ENCODE data around the gene TMEM150B.
A peak's percentile ranks its signal among the peaks of the same experiment; 100 is the strongest.

TMEM150B gene

GRCh38 chr19:55339889-55340783 lies 15.0 kb upstream of the TMEM150B start:
- H3K36me3 ChIP-seq (replicated peaks in 1 of 2; ENCODE audit: control insufficient read depth in 2 of 2, insufficient read depth in 2 of 2, low read length in 2 of 2), result peaks cover 21 to 34% of the 10 kb centered on the region in 2 donors
- no peak overlapping the region for H4K8ac ChIP-seq (ENCODE audit: low read depth, low read length)
- H2BK12ac ChIP-seq (ENCODE audit: low read length), result no peak overlapping the region
- no peak for DNase-seq (ENCODE audit: low spot score)
- peak overlapping the region; percentile 85 for H3K4me2 ChIP-seq (ENCODE audit: insufficient read depth, low read length, poor library complexity, severe bottlenecking)
- H2BK15ac ChIP-seq (ENCODE audit: low read length), result peak overlapping the region; percentile 83
- WGBS, 2 donors (ENCODE audit: extremely low coverage in 2 of 2, insufficient read length in 2 of 2, insufficient replicate concordance in 1 of 2), result no CpG with 5 or more reads among the region's 44 CpGs
- H2AK5ac ChIP-seq (ENCODE audit: low read depth, low read length), result peak overlapping the region; percentile 71
- H3K27me3 ChIP-seq (ENCODE audit: control insufficient read depth in 3 of 3, insufficient read depth in 3 of 3, low read depth in 1 of 3, low read length in 3 of 3), result no peaks in the 10 kb centered on the region
- peak overlapping the region; percentile 96 to 99 for H3K4me3 ChIP-seq (ENCODE audit: low read length in 2 of 2)
- H3K27ac ChIP-seq (replicated peaks; ENCODE audit: low read length), result peak overlapping the region; percentile 88
- H3K23ac ChIP-seq (ENCODE audit: low read depth, low read length, poor library complexity), result peak overlapping the region; percentile 96
- H3K9me3 ChIP-seq (replicated peaks in 1 of 2; ENCODE audit: control insufficient read depth in 2 of 2, insufficient read depth in 1 of 2, low read depth in 1 of 2, low read length in 2 of 2), result no peaks in the 10 kb centered on the region
- H3K18ac ChIP-seq (ENCODE audit: low read length), result peak overlapping the region; percentile 99
- peak overlapping the region; percentile 53 for H2AFZ ChIP-seq (ENCODE audit: low read length)
- H3K9ac ChIP-seq (ENCODE audit: low read depth, low read length, poor library complexity), result peak overlapping the region; percentile 99
- H3K4ac ChIP-seq (ENCODE audit: low read length), result peak overlapping the region; percentile 92
- peaks cover 17% of the 10 kb centered on the region for H3K79me1 ChIP-seq (ENCODE audit: low read depth, low read length)
- peak overlapping the region; percentile 97 for H3K14ac ChIP-seq (ENCODE audit: low read length)
- H2BK120ac ChIP-seq (ENCODE audit: low read depth, low read length), result peak overlapping the region; percentile 92
- peaks cover 12 to 17% of the 10 kb centered on the region in 2 donors for H3K4me1 ChIP-seq (ENCODE audit: control insufficient read depth in 2 of 2, insufficient read depth in 1 of 2, low read depth in 1 of 2, low read length in 2 of 2)
- H2BK5ac ChIP-seq (ENCODE audit: low read length), result peak overlapping the region; percentile 100
- no peak overlapping the region for H4K91ac ChIP-seq (ENCODE audit: low read depth, low read length, poor library complexity)

GRCh38 chr19:55339105-55339888 lies 14.2 kb upstream of the TMEM150B start, which contains the start of gene KMT5C:
KMT5C (plus strand) TSS chr19:55339876; CDS start chr19:55341937, 2,061 bp downstream.
- WGBS, 2 donors (ENCODE audit: extremely low coverage in 2 of 2, insufficient read length in 2 of 2, insufficient replicate concordance in 1 of 2), result no CpG with 5 or more reads among the region's 63 CpGs
- H3K4me2 ChIP-seq (ENCODE audit: insufficient read depth, low read length, poor library complexity, severe bottlenecking), result peak within 1 kb of the TSS; percentile 85

GRCh38 chr19:55336101-55336500 lies 11.0 kb upstream of the TMEM150B start:
- DNase-seq (ENCODE audit: low spot score), result no peak
- Histone ChIP-seq H3K14ac (ENCODE audit: low read length) (no peak overlapping the region), H3K4me1 (ENCODE audit: control insufficient read depth in 2 of 2, insufficient read depth in 1 of 2, low read depth in 1 of 2, low read length in 2 of 2) (peaks cover 4 to 11% of the 10 kb centered on the region in 2 donors), H3K18ac (ENCODE audit: low read length) (no peak overlapping the region), H4K91ac (ENCODE audit: low read depth, low read length, poor library complexity) (no peak overlapping the region), H3K27me3 (ENCODE audit: control insufficient read depth in 3 of 3, insufficient read depth in 3 of 3, low read depth in 1 of 3, low read length in 3 of 3) (no peaks in the 10 kb centered on the region), H2BK5ac (ENCODE audit: low read length) (no peak overlapping the region), H3K4me3 (ENCODE audit: low read length in 2 of 2) (no peak overlapping the region), H2AK5ac (ENCODE audit: low read depth, low read length) (no peak overlapping the region), H3K9me3 (replicated peaks in 1 of 2; ENCODE audit: control insufficient read depth in 2 of 2, insufficient read depth in 1 of 2, low read depth in 1 of 2, low read length in 2 of 2) (no peaks in the 10 kb centered on the region), H3K79me1 (ENCODE audit: low read depth, low read length) (peaks cover 2% of the 10 kb centered on the region), H2BK120ac (ENCODE audit: low read depth, low read length) (no peak overlapping the region), H2AFZ (ENCODE audit: low read length) (no peak overlapping the region), H3K23ac (ENCODE audit: low read depth, low read length, poor library complexity) (no peak overlapping the region), H3K9ac (ENCODE audit: low read depth, low read length, poor library complexity) (no peak overlapping the region), H3K27ac (replicated peaks; ENCODE audit: low read length) (no peak overlapping the region), H3K4me2 (ENCODE audit: insufficient read depth, low read length, poor library complexity, severe bottlenecking) (no peak overlapping the region), H2BK15ac (ENCODE audit: low read length) (no peak overlapping the region), H2BK12ac (ENCODE audit: low read length) (no peak overlapping the region), H4K8ac (ENCODE audit: low read depth, low read length) (no peak overlapping the region), H3K4ac (ENCODE audit: low read length) (no peak overlapping the region), H3K36me3 (replicated peaks in 1 of 2; ENCODE audit: control insufficient read depth in 2 of 2, insufficient read depth in 2 of 2, low read length in 2 of 2) (no peaks in the 10 kb centered on the region)
- no CpG with 5 or more reads among the region's 7 CpGs for WGBS, 2 donors (ENCODE audit: extremely low coverage in 2 of 2, insufficient read length in 2 of 2, insufficient replicate concordance in 1 of 2)

More at GRCh38 chr19:55339105-55339888, 14.2 kb upstream of the TMEM150B start, which contains the start of gene KMT5C:
- H3K9me3 ChIP-seq (replicated peaks in 1 of 2; ENCODE audit: control insufficient read depth in 2 of 2, insufficient read depth in 1 of 2, low read depth in 1 of 2, low read length in 2 of 2), result no peaks in the 10 kb centered on the region
- no peak within 1 kb of the TSS for H2BK12ac ChIP-seq (ENCODE audit: low read length)
- peak; percentile 100 for DNase-seq (ENCODE audit: low spot score)
- H3K14ac ChIP-seq (ENCODE audit: low read length), result peak within 1 kb of the TSS; percentile 97
- peak within 1 kb of the TSS; percentile 92 for H2BK120ac ChIP-seq (ENCODE audit: low read depth, low read length)
- no peak within 1 kb of the TSS for H4K8ac ChIP-seq (ENCODE audit: low read depth, low read length)
- peak within 1 kb of the TSS; percentile 99 for H2BK15ac ChIP-seq (ENCODE audit: low read length)
- peak within 1 kb of the TSS; percentile 97 for H3K27ac ChIP-seq (replicated peaks; ENCODE audit: low read length)
- peak within 1 kb of the TSS; percentile 96 for H3K23ac ChIP-seq (ENCODE audit: low read depth, low read length, poor library complexity)
- H2BK5ac ChIP-seq (ENCODE audit: low read length), result peak within 1 kb of the TSS; percentile 100
- H3K4ac ChIP-seq (ENCODE audit: low read length), result peak within 1 kb of the TSS; percentile 92
- peak within 1 kb of the TSS; percentile 71 for H2AK5ac ChIP-seq (ENCODE audit: low read depth, low read length)
- H3K36me3 ChIP-seq (replicated peaks in 1 of 2; ENCODE audit: control insufficient read depth in 2 of 2, insufficient read depth in 2 of 2, low read length in 2 of 2), result peaks cover 16 to 26% of the 10 kb centered on the region in 2 donors
- peak within 1 kb of the TSS; percentile 93 for H2AFZ ChIP-seq (ENCODE audit: low read length)
- no peaks in the 10 kb centered on the region for H3K27me3 ChIP-seq (ENCODE audit: control insufficient read depth in 3 of 3, insufficient read depth in 3 of 3, low read depth in 1 of 3, low read length in 3 of 3)
- H4K91ac ChIP-seq (ENCODE audit: low read depth, low read length, poor library complexity), result peak within 1 kb of the TSS; percentile 90
- peak within 1 kb of the TSS; percentile 99 for H3K18ac ChIP-seq (ENCODE audit: low read length)
- peak within 1 kb of the TSS; percentile 96 to 99 for H3K4me3 ChIP-seq (ENCODE audit: low read length in 2 of 2)
- H3K9ac ChIP-seq (ENCODE audit: low read depth, low read length, poor library complexity), result peak within 1 kb of the TSS; percentile 99
- peaks cover 12 to 17% of the 10 kb centered on the region in 2 donors for H3K4me1 ChIP-seq (ENCODE audit: control insufficient read depth in 2 of 2, insufficient read depth in 1 of 2, low read depth in 1 of 2, low read length in 2 of 2)
- peaks cover 17% of the 10 kb centered on the region for H3K79me1 ChIP-seq (ENCODE audit: low read depth, low read length)
